Measurements from ENCODE around the gene LDHA. TPM values are rescaled to one million over a fixed set of nuclear protein-coding genes. Genes with fewer than 3 reads are reported as not detected.

Gene LDHA
- total RNA-seq: 1,000 to 10,000 TPM; 2,412 to 2,434 TPM

- ChIA-PET CTCF (interaction anchor here (0.9 to 3.2 kb wide), 3 partner anchors 10 to 73 kb away, joined by 3 to 23 read pairs (median 3); no protein-coding TSS in a partner anchor), POLR2A (interaction anchor here (0.6 to 6.7 kb wide), 16 partner anchors 10 to 1191 kb away, joined by 3 to 106 read pairs (median 4); partner anchors contain the start of genes GTF2H1, HPS5, SAAL1 and TSG101)
Measured at GRCh38 chr11:18394275-18394927, at the start of gene LDHA. LDHA (plus strand) TSS chr11:18394563; CDS start chr11:18396843, 2,280 bp downstream.

- POLR2A ChIA-PET: no interaction called here
Measured at GRCh38 chr11:18347471-18348125, 46.8 kb upstream of the LDHA start.

GRCh38 chr11:18352581-18352980, 41.8 kb upstream of the LDHA start:
- ChIA-PET POLR2A (no interaction called here), CTCF (no interaction called here)

More at GRCh38 chr11:18347471-18348125, 46.8 kb upstream of the LDHA start:
- CTCF ChIA-PET: no interaction called here

DNA sequence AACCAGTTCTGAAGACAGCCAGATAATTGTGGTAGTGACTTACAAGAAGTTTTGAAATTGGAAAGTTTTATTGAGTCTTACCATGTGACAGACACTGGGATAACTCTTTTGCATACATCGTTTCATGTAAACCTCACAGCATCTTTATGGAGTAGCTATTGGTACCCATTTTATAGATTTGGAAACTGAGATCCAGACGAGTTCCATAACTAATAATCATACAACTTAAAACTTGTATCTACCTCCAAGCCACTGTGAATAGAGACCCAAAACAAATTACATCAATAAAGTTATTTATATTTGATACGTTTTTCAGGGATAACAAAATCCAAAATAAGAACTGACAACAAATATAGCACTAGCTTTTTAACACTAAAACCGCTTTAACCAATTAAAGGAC, 35.7 kb upstream of the LDHA start:
- ChIA-PET CTCF (interaction anchor here (0.6 kb wide), 1 partner anchor 235 kb away, joined by 3 read pairs; no protein-coding TSS in a partner anchor), POLR2A (no interaction called here)

DNA sequence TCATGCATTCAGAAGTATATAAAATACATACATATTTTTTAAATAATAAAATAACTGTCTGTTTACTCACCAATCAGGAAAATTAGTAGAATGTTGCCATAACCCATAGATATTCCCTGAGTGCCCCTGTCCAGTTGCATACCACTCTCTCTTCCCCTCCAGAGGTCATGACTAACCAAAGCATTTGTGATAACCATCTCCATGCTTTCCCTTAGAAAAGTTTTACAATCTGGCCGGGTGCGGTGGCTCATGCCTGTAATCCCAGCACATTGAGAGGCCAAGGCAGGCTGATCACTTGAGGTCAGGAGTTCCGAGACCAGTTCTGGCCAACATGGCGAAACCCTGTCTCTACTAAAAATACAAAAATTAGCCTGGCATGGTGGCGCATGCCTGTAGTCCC, 33.2 kb upstream of the LDHA start:
- POLR2A ChIA-PET: no interaction called here
- CTCF ChIA-PET: no interaction called here

- ChIA-PET CTCF (interaction anchor here (0.7 kb wide), 1 partner anchor 1223 kb away, joined by 3 read pairs; no protein-coding TSS in a partner anchor), POLR2A (no interaction called here)
Measured at GRCh38 chr11:18364495-18365073, 29.8 kb upstream of the LDHA start.

DNA sequence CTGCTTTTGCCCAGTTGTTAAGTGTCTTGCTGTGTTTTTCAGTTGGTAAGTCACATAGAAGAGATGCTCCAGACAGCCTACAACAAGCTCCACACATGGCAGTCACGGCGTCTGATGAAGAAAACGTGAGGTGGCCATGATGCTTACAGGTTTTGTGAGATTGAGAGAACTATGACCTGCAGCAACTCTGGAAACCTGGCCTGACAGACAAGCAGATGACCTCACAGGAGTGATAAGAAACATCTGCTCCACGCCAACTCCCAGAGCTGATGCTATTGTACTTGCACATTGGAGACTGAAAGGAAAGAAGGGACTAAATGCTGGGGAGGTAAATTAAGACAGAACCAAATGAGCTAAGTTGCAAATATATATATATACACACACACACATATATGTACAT, 28.6 kb upstream of the LDHA start:
- CTCF ChIA-PET: no interaction called here
- POLR2A ChIA-PET: no interaction called here

DNA sequence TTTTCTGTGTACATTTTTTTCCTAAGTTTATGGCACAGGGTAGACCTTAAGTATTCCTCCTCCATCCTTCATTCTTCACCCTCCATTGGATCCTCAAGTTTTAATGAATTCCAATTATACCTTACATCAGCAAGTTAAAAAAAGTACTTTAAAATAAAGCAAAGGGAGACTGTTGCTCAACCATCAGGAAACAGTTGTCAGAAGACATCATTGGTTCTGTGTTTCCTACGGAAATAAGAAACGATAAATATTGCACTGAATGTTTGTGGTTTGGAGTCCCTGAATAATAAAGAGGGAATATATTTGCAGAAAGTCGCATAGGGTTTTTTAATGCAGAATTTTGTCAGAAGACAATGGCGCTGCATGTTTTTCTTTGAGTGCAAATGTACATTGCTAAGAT, 28.1 kb upstream of the LDHA start:
- ChIA-PET POLR2A (no interaction called here), CTCF (no interaction called here)

DNA sequence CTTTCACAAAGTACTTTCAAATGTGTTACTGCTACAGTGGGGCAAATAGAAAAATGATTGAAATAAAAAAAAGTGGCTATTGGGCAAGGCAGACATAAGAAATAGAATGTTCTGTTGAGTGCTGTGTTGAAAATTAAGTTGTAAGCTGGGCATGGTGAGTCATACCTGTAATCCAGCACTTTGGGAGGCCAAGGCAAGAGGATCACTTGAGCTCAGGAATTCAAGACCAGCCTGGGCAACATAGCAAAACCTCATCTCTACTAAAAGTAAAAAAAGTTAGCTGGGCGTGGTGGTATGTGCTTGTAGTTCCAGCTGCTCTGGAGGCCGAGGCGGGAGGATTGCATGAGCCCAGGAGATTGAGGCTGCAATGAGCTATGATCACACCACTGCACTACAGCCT, 26.9 kb upstream of the LDHA start:
- CTCF ChIA-PET: interaction anchor here (0.6 to 0.8 kb wide), 2 partner anchors 21 to 71 kb away, joined by 3 read pairs; no protein-coding TSS in a partner anchor
- POLR2A ChIA-PET: no interaction called here

GRCh38 chr11:18368221-18368620, 26.1 kb upstream of the LDHA start:
- ChIA-PET CTCF (interaction anchor here (0.8 kb wide), 1 partner anchor 71 kb away, joined by 3 read pairs; no protein-coding TSS in a partner anchor), POLR2A (no interaction called here)

GRCh38 chr11:18369398-18369797, 25.0 kb upstream of the LDHA start:
- ChIA-PET POLR2A (no interaction called here), CTCF (no interaction called here)

DNA sequence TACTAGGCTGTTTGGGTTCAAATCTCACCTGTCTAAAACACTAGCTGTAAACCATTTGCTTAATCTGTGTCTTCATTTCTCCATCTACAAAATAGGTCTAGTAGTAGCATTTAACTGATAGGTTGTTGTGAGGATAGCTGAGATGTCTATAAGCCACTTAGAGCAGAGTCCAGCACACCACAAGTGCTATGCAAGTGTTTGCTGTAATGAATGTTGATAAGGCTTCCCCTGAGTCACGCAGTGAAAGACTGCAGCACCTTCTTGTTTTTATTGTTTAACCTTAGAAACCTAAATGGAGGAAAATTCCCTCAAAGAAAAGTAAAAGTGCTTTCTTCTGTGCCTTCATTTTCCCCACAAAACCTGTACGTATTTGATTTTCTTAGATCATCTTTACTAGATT, 23.1 kb upstream of the LDHA start:
- POLR2A ChIA-PET: interaction anchor here (0.9 kb wide), 1 partner anchor 23 kb away, joined by 5 read pairs; the partner anchor contains the start of gene LDHA
- CTCF ChIA-PET: no interaction called here

DNA sequence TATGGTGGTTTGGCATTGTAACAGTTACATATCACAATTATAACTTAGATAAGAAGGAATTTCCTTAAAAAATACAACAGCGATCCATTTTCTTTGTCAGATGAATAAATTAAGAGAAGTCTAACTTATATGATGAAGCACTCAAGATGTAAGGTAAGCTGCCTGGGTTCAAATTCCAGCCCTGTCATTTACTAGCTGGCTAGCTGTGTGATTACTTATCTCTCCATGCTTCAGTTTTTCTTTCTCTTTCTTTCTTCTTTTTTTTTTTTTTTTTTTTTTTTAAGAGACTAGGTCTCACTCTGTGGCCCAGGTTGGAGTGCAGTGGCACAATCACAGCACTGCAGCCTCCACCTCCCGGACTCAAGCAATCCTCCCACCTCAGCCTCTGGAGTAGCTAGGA, 22.2 kb upstream of the LDHA start:
- CTCF ChIA-PET: no interaction called here
- POLR2A ChIA-PET: interaction anchor here (0.7 kb wide), 1 partner anchor 13 kb away, joined by 9 read pairs; no protein-coding TSS in a partner anchor

- CTCF ChIA-PET: no interaction called here
- POLR2A ChIA-PET: no interaction called here
Measured at GRCh38 chr11:18374956-18375355, 19.4 kb upstream of the LDHA start.

GRCh38 chr11:18375941-18376340, 18.4 kb upstream of the LDHA start:
- CTCF ChIA-PET: no interaction called here
- POLR2A ChIA-PET: no interaction called here

DNA sequence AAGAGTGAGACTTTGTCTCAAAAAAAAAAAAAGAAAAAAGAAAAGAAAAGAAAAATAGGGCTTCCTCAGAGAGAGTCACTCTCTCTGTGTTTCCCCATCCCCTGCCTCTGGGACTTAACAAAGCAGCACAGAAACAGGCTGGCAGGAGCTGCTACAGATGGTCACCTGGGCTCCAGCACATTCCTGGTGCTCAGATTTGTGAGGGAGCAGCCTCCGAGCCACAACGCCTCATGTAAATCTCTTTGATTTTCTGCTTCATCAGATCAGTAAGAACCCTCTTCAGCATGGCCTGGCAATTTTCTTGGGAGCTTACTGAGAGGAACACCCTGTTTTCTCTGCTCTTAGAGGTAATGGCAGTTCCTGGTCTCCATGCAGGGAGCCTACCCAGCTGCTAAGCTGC, 15.2 kb upstream of the LDHA start:
- ChIA-PET POLR2A (interaction anchor here (0.7 to 0.8 kb wide), 2 partner anchors 16 to 253 kb away, joined by 3 to 6 read pairs; no protein-coding TSS in a partner anchor), CTCF (interaction anchor here (1.4 kb wide), 1 partner anchor 17 kb away, joined by 3 read pairs; no protein-coding TSS in a partner anchor)

- CTCF ChIA-PET: interaction anchor here (1.1 to 2.1 kb wide), 2 partner anchors 11 to 62 kb away, joined by 3 to 23 read pairs; partner anchors contain the start of genes HPS5 and LDHA
- POLR2A ChIA-PET: interaction anchor here (0.9 to 4.8 kb wide), 6 partner anchors 11 to 144 kb away, joined by 4 to 106 read pairs (median 6); partner anchors contain the start of genes GTF2H1, HPS5, LDHA and TSG101
Measured at GRCh38 chr11:18383388-18384156, 10.8 kb upstream of the LDHA start.

- ChIA-PET POLR2A (interaction anchor here (0.9 to 4.8 kb wide), 6 partner anchors 11 to 143 kb away, joined by 4 to 106 read pairs (median 6); partner anchors contain the start of genes GTF2H1, HPS5, LDHA and TSG101), CTCF (interaction anchor here (1.1 to 2.1 kb wide), 2 partner anchors 11 to 63 kb away, joined by 3 to 23 read pairs; partner anchors contain the start of genes HPS5 and LDHA)
Measured at GRCh38 chr11:18384157-18384641, 10.2 kb upstream of the LDHA start.

DNA sequence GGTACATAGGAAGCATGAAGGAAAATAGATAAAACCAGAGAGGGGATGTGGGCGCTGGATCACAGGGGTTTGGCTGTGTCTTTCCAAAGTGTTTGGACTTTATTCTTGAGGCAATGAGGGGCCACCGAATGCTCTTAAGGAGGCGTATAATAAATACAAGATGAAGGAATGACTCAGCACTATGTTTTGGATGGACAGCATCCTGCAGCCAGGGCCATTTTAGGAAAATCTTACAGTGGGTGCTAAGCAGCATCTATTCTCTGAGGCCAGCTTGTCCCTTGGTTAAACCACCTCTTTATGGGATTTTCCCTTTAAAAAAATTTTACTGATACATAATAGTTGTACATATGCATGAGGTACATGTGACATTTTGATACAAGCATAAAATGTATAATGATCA, 4.3 kb upstream of the LDHA start:
- CTCF ChIA-PET: no interaction called here
- POLR2A ChIA-PET: no interaction called here

Measured in activated CD8-positive, alpha-beta memory T cell treated with anti-CD3 and anti-CD28 coated beads for 36 hours (primary cell).